NB4 (cell line): ENCODE measurements around the gene CHAC1.

Experiments
- DNase-seq: peaks from one replicate; pipeline ENCODE4 v3.0.0; 2010; ENCODE audit warnings: low read depth
- H3K4me3 ChIP-seq: one replicate; pipeline ENCODE4 v1.5.1; 2011; ENCODE audit warnings: mild to moderate bottlenecking, low read depth, low read length, moderate library complexity
- CTCF ChIP-seq: IDR thresholded peaks from one replicate; pipeline ENCODE4 v1.5.1; 2012; ENCODE audit warnings: low read depth, low read length
- MAX ChIP-seq: IDR thresholded peaks from 2 replicates; pipeline ENCODE4 v1.6.1; 2011; ENCODE audit warnings: low read depth, low read length
- MYC ChIP-seq: IDR thresholded peaks from 2 replicates; pipeline ENCODE4 v1.6.1; 2011; ENCODE audit warnings: low read depth, low read length
- POLR2A ChIP-seq: IDR thresholded peaks from 2 replicates; pipeline ENCODE4 v1.6.1; 2011; ENCODE audit warnings: mild to moderate bottlenecking; ENCODE audit not compliant: insufficient read length; ENCODE audit errors: extremely low read depth

Gene CHAC1

GRCh38 chr15:40929660-40930429 lies 23.4 kb upstream of the CHAC1 start:
- peak; percentile 74 for DNase-seq
- TF ChIP-seq POLR2A, result no peak
- no peak; the same call in 1 of the 2 replicates for TF ChIP-seq MAX
- TF ChIP-seq CTCF, result no peak
- TF ChIP-seq MYC, result no peak
- H3K4me3 ChIP-seq, result peak overlapping the region; percentile 50

- TF ChIP-seq MYC (no peak), CTCF (peak; percentile 39), POLR2A (no peak), MAX (no peak)
- peak overlapping the region; percentile 50 for H3K4me3 ChIP-seq
- DNase-seq, result peak; percentile 63
Measured at GRCh38 chr15:40930430-40931299, 22.6 kb upstream of the CHAC1 start.

GRCh38 chr15:40931300-40932142 lies 21.8 kb upstream of the CHAC1 start:
- DNase-seq, result no peak
- H3K4me3 ChIP-seq, result no peak overlapping the region
- TF ChIP-seq MYC, result no peak
- TF ChIP-seq POLR2A, result no peak
- TF ChIP-seq MAX, result no peak

GRCh38 chr15:40932156-40932555 lies 21.1 kb upstream of the CHAC1 start:
- no peak overlapping the region for H3K4me3 ChIP-seq
- TF ChIP-seq MAX, result 0 out of 2 replicates have a peak, but pooled peaks have one; percentile 33
- TF ChIP-seq POLR2A, result peak; percentile 26
- no peak for TF ChIP-seq CTCF
- no peak for TF ChIP-seq MYC
- peak; percentile 89 for DNase-seq

GRCh38 chr15:40932649-40933516 lies 20.4 kb upstream of the CHAC1 start:
- no peak overlapping the region for H3K4me3 ChIP-seq
- no peak for DNase-seq
- TF ChIP-seq MYC (no peak), MAX (no peak), CTCF (no peak)
